Osteocyte (in vitro differentiated cells): ENCODE data around the gene SLC6A7. TPM values are rescaled to one million over a fixed set of nuclear protein-coding genes. Genes with fewer than 3 reads are reported as not detected.

Experiments
- DNase-seq: peaks from one replicate; pipeline ENCODE4 v3.0.0; 2021; ENCODE audit warnings: mixed read lengths; ENCODE audit not compliant: unreplicated experiment; ENCODE audit errors: extremely low spot score
- H3K27ac Mint-ChIP-seq: one replicate; pipeline ENCODE4 v1.8.0; 2021; ENCODE audit warnings: mild to moderate bottlenecking, mixed read lengths; ENCODE audit not compliant: unreplicated experiment
- H3K27me3 Mint-ChIP-seq: one replicate; pipeline ENCODE4 v1.8.0; 2021; ENCODE audit warnings: mixed read lengths; ENCODE audit not compliant: unreplicated experiment
- H3K36me3 Mint-ChIP-seq: one replicate; pipeline ENCODE4 v1.8.0; 2021; ENCODE audit warnings: mixed read lengths; ENCODE audit not compliant: unreplicated experiment
- H3K4me1 Mint-ChIP-seq: one replicate; pipeline ENCODE4 v1.8.0; 2021; ENCODE audit warnings: mixed read lengths; ENCODE audit not compliant: unreplicated experiment
- H3K4me3 Mint-ChIP-seq: one replicate; pipeline ENCODE4 v1.8.0; 2021; ENCODE audit warnings: mild to moderate bottlenecking, moderate library complexity, mixed read lengths; ENCODE audit not compliant: unreplicated experiment
- H3K9me3 Mint-ChIP-seq: one replicate; pipeline ENCODE4 v1.8.0; 2021; ENCODE audit warnings: mixed read lengths; ENCODE audit not compliant: unreplicated experiment
- CTCF ChIP-seq: fragments of 200-600 bp; sonication (generic); IDR thresholded peaks from 2 replicates; pipeline ENCODE4 v1.5.0; 2021; ENCODE audit warnings: antibody characterized with exemption, mild to moderate bottlenecking, moderate library complexity
- total RNA-seq: library from RNA; stranded (reverse); gene quantifications from 2 replicates; pipeline ENCODE4 v1.2.1, GENCODE V29; 2021

Gene SLC6A7
- total RNA-seq, 1 donor from 2014 or later: not detected

DNA sequence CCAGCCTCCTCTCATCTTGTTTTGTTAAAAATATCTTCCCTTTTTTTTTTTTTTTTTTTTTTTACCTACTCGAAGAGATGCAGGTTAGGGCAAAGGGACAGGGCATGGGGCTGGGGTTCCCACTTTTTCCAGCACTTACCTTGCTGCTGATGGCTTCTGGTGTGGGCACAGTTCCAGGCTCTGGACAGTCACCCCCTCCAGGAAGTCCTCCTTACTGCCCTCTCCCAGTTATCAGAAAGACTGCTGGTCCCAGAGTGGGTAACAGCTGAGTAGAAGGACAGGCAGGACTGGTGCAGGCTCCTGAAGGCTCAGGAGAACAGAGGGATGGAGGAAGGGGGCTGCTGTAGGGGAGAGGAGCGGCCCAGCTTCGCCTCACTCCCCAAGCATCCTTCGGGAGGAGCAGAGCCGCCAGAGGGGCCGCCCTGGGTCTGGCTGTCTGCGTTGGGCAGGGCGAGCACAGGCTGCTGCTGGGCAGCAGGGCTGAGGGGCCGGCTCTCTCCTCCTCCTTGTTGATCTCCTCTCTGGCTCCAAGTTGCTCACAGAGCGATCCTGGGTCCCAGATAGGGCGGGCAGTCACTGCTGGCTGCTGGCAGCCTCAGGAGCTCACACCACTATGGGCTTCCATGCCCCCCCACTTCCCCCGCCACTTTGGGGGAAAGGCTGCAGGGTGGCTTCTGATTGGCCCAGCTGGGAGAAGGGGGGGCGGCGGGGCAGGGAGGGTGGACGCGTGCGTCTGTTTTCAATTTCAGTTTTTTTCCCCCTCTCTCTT, 34.4 kb upstream of the SLC6A7 start, which contains the start of gene PDGFRB:
PDGFRB (minus strand) TSS at position 588 of the 769 bp plus-strand sequence. CDS start 18,798 bp downstream, outside the sequence.
- DNase-seq: peak; percentile 95
- Mint-ChIP-seq H3K4me1 (peaks cover 72% of the 10 kb centered on the region), H3K27ac (peak within 1 kb of the TSS; percentile 94), H3K27me3 (no peaks in the 10 kb centered on the region), H3K9me3 (no peaks in the 10 kb centered on the region), H3K36me3 (peaks cover 26% of the 10 kb centered on the region), H3K4me3 (peak within 1 kb of the TSS; percentile 99)
- no peak for TF ChIP-seq CTCF

GRCh38 chr5:150156027-150156368, 33.9 kb upstream of the SLC6A7 start:
- Mint-ChIP-seq H3K9me3 (no peaks in the 10 kb centered on the region), H3K36me3 (peaks cover 22% of the 10 kb centered on the region), H3K27ac (peak overlapping the region; percentile 94), H3K4me1 (peaks cover 72% of the 10 kb centered on the region), H3K27me3 (no peaks in the 10 kb centered on the region), H3K4me3 (peak overlapping the region; percentile 99)
- TF ChIP-seq CTCF: no peak
- no peak for DNase-seq

DNA sequence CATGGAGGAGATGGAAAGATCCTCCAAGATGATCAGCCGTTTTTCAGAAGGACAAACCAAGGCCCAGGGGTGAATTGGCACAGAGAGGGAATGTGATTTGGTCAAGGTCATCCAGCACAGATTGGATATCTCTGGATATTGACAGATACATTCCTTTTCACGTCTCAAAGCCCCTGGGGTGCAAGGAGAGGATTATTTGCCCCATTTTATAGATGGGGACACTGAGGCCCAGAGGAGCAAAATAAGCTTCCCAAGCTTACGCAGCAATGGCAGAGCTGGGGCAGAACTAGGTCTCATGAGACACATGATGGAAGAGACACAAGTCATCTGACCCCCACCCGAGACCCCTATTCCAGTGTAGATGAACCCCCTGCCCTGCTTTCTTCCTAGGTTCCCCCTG, 33.3 kb upstream of the SLC6A7 start:
- DNase-seq: no peak
- Mint-ChIP-seq H3K4me1 (peaks cover 71% of the 10 kb centered on the region), H3K27ac (peak overlapping the region; percentile 94), H3K9me3 (no peaks in the 10 kb centered on the region), H3K36me3 (peaks cover 17% of the 10 kb centered on the region), H3K27me3 (no peaks in the 10 kb centered on the region), H3K4me3 (peak overlapping the region; percentile 99)
- TF ChIP-seq CTCF: no peak

GRCh38 chr5:150157168-150157567, 32.7 kb upstream of the SLC6A7 start:
- DNase-seq: no peak
- Mint-ChIP-seq H3K27ac (peak overlapping the region; percentile 94), H3K4me1 (peaks cover 71% of the 10 kb centered on the region), H3K27me3 (no peaks in the 10 kb centered on the region), H3K9me3 (no peaks in the 10 kb centered on the region), H3K36me3 (peaks cover 17% of the 10 kb centered on the region), H3K4me3 (peak overlapping the region; percentile 67)
- no peak for TF ChIP-seq CTCF

DNA sequence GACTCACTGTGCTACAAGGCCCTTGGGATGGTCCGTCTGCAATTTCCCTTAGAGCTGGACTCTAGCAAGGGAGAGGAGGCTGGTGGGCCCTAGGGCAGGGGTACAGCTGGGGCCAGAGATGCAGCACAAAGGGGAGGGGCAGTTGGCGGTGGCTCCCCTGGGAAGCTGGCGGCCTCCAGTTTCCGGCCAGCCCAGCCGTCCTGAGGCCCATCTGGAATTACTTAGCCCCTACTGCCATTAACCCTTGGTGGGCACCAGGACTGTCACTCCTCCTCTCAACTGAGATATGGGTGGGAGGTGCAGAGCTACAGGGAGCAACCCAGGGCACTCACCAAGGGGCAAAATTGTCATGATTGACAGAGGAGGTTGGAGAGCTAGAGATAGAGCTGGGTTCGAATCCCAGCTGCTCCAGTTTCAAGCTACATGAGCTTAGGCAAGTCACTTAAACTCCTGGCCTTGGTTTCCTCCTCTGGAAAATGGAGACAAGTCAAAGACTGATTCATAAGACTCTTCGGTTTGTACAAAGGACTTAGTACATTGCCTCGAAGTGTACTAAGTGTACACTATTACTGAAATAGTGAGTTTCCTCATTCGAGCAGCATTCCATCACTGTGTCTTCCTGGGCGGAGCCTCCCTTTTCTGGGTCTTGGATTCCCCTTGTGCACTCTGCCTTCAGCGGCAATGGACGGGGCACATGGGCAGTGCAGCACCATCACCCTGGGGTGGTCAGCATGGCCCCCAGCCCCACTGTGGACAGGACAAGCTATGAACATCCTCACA, 31.5 kb upstream of the SLC6A7 start:
- peak overlapping the region; percentile 94 for H3K27ac Mint-ChIP-seq
- H3K27me3 Mint-ChIP-seq: no peaks in the 10 kb centered on the region
- no peaks in the 10 kb centered on the region for H3K9me3 Mint-ChIP-seq
- H3K4me3 Mint-ChIP-seq: peak overlapping the region; percentile 67
- H3K36me3 Mint-ChIP-seq: peaks cover 11% of the 10 kb centered on the region
- peak; percentile 89 for DNase-seq
- TF ChIP-seq CTCF: no peak
- H3K4me1 Mint-ChIP-seq: peaks cover 67% of the 10 kb centered on the region
